DMS153 treated with DMSO at 0.1 percent for 48 hours (cell line): ENCODE results near the gene CLTB.
A peak's percentile ranks its signal among the peaks of the same experiment; 100 is the strongest.

Experiments used
- DNase-seq: peaks from one replicate; lab custom pipeline; 2025; ENCODE audit not compliant: unreplicated experiment; lab: John Stamatoyannopoulos, UW

Gene CLTB

DNA sequence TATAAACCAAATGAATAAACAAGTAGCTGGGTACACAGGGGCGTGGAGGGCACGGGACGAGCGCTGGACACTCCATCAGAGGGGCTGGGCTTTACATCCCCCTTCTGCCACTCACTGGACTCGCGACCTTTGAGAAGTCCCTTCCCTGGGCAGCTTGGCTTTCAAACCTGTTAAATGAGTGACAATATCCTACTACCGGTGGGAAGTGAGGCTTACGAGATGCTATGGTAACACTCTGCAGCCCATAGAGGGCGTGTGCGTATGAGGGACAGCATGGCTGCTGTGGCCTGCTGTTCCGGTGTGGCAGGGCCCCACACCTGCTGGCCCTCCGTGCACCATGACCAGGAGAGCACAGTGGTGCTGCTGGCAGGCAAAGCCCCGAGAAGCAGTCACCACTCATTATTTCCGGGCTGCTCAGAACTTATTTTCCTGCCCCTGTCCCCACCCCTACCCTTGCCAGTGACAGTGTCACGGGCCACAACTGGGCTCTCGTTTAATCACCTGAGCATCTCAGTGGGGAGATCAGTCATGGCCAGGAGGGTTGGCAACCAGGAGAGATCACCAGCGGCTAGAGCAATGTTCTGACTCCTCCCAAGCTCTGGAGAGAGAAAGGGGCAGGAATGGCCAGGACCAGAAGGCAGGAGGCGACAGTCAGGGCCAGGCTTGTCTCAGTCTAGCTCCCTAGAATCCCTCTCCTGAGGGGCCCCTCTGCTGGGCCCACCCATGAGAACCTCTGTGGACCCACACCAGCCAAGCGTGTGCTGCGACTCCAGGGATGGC is 10.5 kb downstream of the CLTB start:
- DNase-seq = no peak

DNA sequence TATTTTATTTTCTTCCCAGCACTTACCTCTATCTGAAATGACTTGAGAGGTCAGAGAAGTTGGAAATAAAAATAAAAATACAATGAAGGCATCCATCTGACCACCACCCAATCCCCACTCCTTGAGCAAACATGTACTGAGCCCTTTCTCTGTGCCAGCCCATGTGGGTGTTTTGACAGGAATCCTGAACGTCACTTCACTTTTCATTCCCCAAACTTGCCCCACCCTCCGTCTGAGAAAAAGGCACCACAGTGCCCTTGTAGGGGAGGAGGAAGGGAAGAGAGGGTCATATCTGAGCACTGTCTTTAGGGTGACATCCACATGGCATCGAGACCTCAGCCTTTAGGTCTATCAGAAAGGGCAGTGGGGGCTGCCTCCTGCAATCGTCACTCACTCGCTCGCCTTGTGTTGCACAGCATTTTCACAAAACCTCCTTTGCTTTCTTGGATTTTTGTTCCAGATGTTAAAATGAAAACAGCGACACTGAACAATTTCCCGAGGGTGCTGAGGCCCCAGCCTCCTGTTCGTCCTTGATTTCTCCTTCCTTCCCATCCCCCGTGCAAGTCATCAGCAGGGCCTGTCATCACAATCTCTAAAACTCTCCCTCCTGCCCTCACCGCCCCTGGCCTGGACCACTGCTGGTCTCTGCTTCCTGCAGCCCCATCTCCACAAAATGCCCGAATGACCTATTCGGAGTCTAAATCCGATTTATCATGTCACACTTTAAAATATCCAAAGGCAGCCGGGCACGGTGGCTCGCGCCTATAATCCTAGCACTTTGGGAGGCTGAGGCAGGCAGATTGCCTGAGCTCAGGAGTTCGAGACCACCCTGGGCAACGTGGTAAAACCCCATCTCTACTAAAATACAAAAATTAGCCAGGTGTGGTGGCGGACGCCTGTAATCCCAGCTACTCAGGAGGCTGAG is 14.8 kb downstream of the CLTB start:
- no peak for DNase-seq

DNA sequence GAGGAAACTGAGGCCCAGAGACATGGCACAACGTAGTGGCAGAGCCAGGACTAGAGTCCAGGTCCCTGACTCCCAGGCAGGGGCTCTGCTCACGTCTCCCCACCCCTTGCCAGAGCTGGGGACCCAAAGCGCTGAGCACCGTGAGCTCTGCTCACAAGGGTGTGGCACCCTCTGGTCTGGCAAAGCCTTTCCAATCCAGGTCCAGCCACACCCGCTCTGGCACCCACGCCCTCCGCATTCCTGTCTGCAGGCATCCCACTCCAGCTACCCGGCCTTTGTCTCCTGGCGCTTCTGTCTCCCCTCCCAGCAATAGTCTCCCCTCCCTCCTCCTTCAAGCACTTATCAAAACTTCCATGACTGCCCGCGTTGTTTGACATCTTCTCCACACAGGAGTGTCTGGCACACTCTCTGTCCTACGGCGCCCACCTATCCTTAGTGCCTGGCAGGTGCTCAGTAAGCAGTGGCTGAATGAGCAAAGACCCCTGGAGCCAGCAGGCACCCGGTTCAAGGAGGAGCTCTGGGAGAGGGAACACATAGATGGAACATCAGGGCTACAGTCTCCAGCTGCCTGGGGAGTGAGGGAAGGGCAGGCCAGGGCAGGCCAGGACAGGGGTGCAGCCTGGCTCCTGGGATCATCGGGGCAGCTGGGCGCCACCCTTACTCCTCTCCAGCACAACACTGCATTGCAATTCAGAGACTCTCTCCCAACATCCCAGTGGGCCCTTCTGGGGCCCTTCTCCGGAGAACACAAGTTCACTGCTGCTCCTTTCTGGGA is 15.8 kb downstream of the CLTB start:
- no peak for DNase-seq

DNA sequence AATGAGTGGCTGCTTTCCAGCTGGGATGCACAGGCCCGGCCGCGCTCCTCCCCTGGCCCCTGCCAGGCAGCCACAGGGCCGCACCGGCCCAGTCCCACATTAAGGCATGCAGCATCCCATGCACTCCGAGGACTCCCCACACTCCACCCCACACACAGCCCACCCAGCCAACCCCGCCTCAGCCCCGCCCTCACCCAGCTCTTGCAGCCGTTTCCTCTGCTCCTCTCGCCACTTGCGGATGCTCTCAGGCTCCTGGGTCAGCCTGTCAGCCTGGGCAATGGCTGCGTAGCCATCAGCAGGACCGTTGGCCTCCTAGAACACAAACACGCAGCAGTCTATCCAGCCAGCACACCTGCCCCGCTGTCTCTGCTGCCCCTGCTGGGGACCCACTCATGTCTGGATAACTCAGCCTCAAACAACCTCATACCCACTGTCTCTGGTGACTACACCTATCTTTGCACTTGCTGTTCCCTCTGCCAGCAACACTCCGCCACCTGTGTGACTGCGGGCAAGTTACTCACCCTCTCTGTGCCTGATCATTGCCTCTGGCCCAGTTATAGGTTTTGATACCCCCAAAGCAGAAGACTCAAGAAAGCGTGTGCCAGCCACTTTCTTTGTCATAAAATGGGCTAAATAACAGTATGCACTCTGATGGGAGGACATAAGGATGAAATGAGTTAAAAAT is 18.5 kb downstream of the CLTB start:
- DNase-seq = no peak

DNA sequence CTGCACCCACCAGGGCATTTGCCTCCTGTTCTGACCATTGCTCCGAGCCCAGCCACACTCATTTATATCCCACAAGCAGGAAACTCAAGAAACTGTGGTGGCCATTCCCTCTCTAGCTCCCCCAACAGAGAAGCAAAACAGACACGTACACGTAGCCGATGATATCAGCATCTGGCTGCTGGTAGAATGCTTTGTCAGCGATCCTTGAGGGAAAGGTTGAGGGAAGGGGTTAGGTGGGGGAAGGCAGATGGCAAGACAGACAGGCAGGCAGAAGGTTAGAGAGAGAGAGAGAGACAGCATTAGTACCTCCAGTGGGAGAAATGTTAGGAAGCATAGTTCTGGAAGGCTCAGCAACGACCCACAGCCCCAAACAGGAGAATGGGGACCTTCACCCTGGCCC is 20.0 kb downstream of the CLTB start:
- DNase-seq = no peak

DNA sequence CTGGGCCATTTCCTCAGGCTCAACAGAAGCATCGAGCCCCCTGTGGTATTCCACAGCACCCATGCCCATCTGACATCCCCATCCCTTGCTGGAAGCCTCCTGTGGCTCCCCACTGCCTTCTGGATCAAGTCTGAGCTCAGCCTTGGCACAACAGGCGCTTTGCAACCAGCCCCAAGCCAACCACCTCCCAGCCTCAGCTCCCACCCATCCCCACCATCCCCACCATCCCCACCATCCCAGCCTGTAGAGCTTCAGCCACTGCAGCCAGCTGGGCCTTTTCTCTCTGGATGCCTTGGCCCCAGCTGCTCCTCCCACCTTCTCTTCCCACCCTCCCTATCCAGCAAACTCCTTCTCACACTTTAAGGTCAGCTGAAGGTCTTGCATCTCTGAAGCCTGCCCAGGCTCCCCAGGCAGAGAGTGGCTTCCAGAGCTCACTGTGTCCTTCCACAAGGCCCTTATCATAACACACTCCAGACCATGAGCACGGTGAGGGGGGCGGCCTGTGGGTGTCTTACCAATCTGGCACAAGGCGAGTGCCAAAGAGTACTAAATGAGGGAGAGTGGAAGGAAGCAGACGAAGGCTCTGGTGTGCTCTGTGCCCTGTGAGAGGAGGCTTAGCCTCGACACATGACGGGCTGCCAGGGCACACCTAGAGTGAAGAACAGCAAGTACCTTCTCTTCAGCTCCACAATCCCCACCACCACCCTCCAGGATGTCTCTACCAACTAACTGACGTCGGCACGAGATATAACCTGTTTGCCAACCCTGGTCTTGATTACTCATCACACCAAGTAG is 21.3 kb downstream of the CLTB start:
- no peak for DNase-seq

DNA sequence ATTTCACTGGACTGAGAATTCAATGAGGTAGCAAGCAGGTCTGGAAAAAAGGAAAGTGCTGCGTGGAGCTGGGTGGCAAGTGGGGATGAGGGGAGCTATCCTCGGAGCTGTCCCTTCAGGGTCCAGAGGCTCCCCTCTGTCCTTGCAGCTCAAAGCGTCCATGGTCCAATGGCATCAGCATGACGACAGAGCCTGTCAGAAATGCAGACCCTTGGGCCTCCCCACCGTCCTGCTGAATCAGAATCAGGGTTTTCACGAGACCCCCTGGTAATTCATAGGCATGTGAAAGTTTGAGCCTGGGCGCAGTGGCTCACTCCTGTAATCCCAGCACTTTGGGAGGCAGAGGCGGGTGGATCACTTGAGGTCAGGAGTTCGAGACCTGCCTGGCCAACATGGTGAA is 22.2 kb downstream of the CLTB start:
- no peak for DNase-seq

DNA sequence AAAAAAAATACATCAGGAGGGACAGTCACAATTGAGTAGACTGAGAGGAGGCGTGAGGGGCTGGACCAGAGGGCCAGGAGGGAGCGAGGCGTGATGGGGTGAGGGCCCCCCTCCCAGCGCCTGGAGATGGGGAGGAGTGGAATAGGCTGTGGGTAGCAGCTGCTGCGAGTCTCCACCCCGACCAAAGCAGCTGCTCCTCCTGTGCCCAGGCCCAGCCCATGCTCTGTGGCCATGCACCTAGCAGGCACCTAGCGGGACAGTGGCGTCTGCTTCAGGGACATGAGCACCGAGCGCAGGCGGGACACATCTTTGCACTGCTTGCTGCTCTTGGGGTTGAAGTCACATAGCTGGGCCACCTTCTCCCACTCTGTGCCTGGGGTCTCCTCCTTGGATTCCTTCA is 23.8 kb downstream of the CLTB start:
- no peak for DNase-seq

DNA sequence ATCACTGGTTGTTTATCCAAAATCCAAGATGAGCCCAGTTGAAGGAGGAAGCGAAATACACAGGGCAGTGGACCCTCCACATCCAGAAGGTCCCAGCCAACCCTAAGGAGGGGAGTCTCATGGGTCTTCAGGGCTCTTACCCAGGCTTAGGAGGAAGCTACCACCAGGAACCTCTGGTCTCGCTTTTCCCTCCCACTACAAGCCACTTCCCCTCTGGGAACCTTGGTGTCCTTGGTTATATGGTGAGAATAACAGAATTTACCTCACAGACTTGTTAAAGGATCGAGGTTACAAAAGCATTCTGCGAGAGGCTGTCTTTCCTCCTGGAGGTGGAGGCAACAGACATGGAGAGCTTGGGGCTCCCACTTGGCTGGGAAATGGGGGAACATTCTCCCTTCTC is 24.3 kb downstream of the CLTB start:
- DNase-seq = no peak

DNA sequence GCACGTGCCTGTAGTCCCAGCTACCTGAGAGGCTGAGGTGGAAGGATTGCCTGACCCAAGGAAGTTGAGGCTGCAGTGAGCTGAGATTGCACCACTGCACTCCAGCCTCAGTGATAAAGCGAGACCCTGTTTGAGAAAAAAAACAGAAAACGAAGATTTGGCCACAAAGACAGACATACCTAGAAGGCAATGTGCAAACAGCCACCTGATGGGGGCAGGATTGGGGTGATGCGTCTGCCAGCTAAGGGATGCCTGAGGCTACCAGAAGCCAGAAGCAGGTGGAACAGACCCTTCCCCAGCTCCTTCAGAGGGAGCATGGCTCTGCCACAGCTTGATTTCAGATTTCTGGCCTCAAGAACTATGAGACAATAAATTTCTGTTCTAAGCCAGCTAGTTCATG is 24.9 kb downstream of the CLTB start:
- no peak for DNase-seq

DNA sequence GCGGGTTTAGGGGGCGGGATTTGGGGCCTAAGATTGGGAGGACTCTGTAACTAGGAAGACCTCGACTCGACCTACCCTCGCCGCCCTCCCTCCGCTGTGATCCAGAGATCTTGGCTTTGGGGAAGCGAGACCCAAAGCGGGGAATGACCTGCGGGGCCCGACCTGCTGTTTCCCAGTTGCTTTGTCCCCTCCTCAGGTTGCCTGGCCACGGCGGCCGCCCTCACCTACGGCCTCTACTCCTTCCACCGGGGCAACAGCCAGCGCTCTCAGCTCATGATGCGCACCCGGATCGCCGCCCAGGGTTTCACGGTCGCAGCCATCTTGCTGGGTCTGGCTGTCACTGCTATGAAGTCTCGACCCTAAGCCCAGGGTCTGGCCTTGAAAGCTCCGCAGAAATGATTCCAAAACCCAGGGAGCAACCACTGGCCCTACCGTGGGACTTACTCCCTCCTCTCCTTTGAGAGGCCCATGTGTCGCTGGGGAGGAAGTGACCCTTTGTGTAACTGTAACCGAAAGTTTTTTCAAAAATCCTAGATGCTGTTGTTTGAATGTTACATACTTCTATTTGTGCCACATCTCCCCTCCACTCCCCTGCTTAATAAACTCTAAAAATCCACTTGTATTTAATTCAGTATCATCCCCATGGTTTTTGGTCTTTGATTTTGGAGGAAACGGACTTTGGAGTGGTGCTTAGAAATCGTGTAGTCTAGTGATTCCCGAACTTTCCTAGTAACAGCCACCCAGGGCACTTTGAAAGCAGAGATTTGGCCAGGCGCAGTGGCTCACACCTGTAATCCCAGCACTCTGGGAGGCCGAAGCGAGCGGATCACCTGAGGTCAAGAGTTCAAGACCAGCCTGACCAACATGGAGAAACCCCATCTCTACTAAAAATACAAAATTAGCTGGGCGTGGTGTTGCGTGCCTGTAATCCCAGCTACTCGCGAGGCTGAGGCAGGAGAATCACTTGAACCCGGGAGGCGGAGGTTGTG is 26.9 kb downstream of the CLTB start:
- DNase-seq = no peak

DNA sequence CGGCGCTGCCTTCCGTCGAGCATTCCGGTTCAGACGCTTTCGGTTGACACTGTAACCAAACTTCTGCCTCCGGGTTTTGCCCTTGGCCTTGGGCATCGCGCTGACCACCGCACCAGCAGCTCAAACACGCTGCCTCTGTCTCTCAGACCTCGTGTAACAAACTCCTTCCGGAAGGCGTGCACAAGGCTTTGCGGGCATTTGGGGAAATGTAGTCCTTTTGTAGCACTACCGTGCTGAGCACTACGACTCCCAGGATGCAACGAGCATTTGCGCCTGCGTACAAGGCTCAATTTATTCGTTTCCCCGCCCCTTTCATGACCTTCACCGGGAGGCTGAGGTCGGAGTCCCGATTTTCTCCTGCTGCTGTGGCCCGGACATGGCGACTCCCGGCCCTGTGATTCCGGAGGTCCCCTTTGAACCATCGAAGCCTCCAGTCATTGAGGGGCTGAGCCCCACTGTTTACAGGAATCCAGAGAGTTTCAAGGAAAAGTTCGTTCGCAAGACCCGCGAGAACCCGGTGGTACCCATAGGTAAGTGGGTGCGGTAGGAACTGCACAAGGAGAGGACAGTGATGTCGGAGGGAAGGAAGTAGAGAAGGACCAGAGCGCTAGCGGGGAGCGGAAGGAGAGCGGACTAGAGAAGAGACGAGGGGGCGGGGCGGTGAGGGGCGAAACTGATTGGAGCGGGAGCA is 27.8 kb downstream of the CLTB start, which contains the start of the genes HIGD2A and NOP16:
Gene HIGD2A, plus strand, starts transcription at position 308 of the 691 bp plus-strand sequence. Its CDS starts 69 bp downstream, at position 377.
Gene NOP16, minus strand, starts transcription at position 155 of the 691 bp plus-strand sequence. Its CDS starts 59 bp downstream, at position 96.
- DNase-seq = peak; percentile 89

DNA sequence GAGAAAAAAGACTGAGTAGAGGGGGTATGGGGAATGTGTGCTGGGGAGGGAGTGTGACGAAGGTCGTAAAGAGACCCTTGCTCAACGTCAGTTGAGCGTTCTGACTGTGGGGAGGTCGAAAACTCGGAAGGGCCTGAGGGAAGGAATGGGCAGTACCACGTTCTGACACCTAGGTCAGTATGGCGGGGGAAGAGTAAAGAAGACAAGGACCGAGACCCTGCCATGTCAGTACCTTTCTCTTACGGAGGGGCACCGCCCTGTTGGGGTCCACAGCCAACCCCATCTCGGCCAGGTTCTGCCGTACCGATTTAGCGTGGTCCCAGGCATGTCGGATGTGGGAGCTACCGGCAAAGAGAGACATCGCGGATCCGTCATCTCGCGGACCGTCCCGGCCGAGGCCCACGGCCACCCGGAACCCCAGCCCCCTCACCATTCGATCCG is 28.3 kb downstream of the CLTB start:
- no peak for DNase-seq

DNA sequence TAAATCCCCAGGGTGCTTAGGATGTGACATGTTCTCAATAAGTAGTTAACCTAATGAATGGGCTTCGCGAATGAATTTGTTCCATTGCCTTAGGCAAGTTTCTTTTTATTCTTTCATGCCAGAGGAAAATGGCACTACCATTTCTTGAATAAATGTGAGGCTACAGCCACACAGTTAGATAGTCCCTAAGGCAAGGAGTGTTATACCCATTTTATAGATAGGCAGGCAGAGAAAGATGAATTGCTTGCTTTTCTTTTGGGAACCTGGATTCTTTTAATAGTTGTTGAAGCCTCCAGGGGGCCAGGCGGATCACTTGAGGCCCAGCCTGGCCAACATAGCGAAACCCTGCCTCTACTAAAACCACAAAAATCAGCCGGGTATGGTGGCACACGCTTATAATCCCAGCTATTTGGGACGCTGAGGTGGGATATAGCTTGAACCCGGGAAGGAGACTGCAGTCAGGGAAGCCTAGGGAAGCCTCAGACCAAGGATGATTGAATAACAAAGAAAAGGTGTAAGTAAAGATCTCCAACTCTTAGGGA is 28.9 kb downstream of the CLTB start:
- DNase-seq = no peak

DNA sequence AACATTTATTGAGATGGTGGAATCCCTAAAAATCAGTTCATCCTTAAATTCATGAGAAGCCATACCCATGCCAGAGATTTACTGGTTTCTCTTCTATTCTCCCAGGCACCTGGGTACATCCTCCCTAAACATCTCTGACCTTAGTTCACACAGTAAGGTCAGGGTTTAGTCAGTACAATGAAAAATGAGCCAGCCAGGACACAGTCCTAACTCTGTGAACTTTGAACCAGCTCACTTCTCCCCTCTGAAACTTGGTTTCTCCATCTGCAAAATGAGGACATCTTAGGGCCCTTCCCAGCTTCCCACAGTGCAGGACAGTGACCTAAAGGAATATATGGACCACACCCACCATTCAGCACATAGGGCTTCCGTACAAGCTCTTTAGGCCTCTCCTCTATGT is 29.8 kb downstream of the CLTB start:
- DNase-seq = no peak

DNA sequence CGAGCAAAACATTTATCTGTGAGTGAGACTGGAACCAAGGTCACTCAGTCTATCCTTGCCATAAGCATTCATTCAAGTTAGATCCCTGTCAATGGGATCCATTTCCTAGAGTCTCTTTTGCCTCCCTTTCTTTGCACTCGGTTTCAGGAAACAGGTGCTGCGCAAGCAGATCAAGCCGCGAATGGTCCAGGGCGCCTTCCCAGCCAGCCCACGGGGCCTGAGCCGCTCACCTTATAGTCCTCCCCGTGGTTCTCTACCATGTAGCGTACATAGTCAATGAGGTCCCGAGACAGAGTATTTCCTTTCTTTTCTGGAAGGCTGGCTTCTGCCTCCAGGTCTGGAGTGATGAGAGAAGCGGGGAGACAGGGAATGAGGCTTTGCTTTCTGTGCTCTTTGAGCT is 31.3 kb downstream of the CLTB start:
- no peak for DNase-seq

DNA sequence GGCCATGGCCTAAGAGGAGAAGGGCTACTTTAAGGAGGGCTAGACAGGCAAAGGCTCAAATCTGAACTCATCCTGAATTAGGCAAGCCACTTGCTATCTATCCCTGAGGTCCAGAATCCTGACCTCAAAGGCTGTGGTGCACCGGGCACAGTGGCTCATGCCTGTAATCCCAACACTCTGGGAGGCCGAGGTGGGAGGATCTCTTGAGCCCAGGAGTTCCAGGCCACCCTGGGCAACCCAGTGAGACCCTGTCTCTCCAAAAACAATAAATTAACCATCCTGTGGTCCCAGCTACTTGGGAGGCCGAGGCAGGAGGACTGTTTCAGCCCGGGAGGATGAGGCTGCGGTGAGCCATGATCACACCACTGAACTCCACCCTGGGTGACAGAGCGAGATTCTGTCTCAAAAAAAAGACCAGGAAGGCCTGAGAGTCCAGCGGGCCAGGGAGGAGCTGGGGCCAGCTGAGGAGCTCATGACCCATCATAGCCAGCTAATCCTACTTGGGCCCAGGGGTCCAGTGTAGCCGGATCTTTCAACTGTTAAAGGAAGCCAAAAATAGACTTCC is 31.9 kb downstream of the CLTB start:
- no peak for DNase-seq
